Left lung (tissue), 10 donors: Measurements from ENCODE around the gene MAMLD1. TPM values are rescaled to one million over a fixed set of nuclear protein-coding genes. Genes with fewer than 3 reads are reported as not detected.
A peak's percentile ranks its signal among the peaks of the same experiment; 100 is the strongest.

Experiments used
- ATAC-seq: fragments of 200-7000 bp; cut with Tn5 transposase; one replicate; pipeline ENCODE4 v1.9.1; 2020; ENCODE audit warnings: moderate library complexity
- DNase-seq, 4 donors: peaks; one replicate each; pipeline ENCODE4 v3.0.0-alpha.2; 2013 to 2020
- H3K27ac ChIP-seq, 2 donors: fragments of 200-600 bp; sonication (generic) in 1 of 2; one replicate each; pipeline versions ENCODE4 v1.5.0 to v1.8.0; 2020 to 2021
- H3K27me3 ChIP-seq, 2 donors: fragments of 200-600 bp; sonication (generic) in 1 of 2; one replicate each; pipeline versions ENCODE4 v1.5.0 to v1.8.0; 2020 to 2021
- H3K36me3 ChIP-seq, 2 donors: fragments of 200-600 bp; sonication (generic) in 1 of 2; one replicate each; pipeline versions ENCODE4 v1.5.0 to v1.8.0; 2020 to 2021
- H3K4me1 ChIP-seq, 2 donors: fragments of 200-600 bp; one replicate each; pipeline ENCODE4 v1.8.0; 2021
- H3K4me3 ChIP-seq, 2 donors: fragments of 200-600 bp; sonication (generic) in 1 of 2; one replicate each; pipeline versions ENCODE4 v1.5.0 to v1.8.0; 2020 to 2021; ENCODE audit warnings: mild to moderate bottlenecking in 1 of 2
- H3K9me3 ChIP-seq, 2 donors: fragments of 200-600 bp; sonication (generic) in 1 of 2; one replicate each; pipeline versions ENCODE4 v1.5.0 to v1.8.0; 2020 to 2021
- intact Hi-C, 2 donors: fragments of 100-400 bp; cut with DNase I; formaldehyde crosslinking; loops; one replicate each; pipeline versions ENCODE4 v1.11.2 to v1.14.2; 2022
- polyA plus RNA-seq, 6 donors: library from polyadenylated mRNA; unstranded; fragments of 120-200 nt; gene quantifications; one replicate each; pipeline ENCODE4 v1.2.1, GENCODE V29; 2013; ENCODE audit not compliant: insufficient read length in 6 of 6
- total RNA-seq, 2 donors: library from RNA; stranded (reverse); fragmentation: NEBNext Ultra II Directional; extraction: Animal tissue kit (Norgen Biotek cat#: 25700); gene quantifications; one replicate each; pipeline ENCODE4 v1.2.1, GENCODE V29; 2021
- TF ChIP-seq, protein P1 (sequence below), 2 donors: fragments of 200-600 bp; sonication (generic) in 1 of 2; IDR thresholded peaks; one replicate each; pipeline versions ENCODE4 v1.5.0 to v1.8.0; 2021; ENCODE audit warnings: antibody characterized with exemption in 2 of 2
- donor health status: DM: no; HTN: yes; CAD: no.
- donor health status: DM: no; HTN: no; CAD: no.

MAMLD1 gene
- total and polyA plus RNA-seq, 8 donors: 3.6 to 18.4 (median 14.6) TPM

DNA sequence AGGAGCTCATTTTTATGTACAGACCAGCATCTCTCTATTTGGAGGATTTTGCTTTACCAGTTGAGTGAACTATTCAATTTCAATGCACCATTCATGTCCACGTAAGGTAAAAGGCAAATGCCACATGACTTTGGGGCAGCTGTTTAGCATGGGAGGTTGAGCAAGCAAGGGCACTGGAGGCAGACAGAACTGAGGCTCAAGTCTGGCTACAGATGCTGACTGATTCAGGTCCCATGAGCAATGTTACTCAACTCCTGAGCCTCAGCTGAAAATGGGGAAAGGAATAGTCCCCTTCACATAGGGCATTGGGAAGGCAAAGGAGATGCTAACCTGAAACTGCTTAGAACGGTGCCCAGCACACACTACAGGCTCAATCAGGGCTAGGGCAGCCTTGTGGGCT is 112.3 kb downstream of the MAMLD1 start:
- TF ChIP-seq, protein P1, sequence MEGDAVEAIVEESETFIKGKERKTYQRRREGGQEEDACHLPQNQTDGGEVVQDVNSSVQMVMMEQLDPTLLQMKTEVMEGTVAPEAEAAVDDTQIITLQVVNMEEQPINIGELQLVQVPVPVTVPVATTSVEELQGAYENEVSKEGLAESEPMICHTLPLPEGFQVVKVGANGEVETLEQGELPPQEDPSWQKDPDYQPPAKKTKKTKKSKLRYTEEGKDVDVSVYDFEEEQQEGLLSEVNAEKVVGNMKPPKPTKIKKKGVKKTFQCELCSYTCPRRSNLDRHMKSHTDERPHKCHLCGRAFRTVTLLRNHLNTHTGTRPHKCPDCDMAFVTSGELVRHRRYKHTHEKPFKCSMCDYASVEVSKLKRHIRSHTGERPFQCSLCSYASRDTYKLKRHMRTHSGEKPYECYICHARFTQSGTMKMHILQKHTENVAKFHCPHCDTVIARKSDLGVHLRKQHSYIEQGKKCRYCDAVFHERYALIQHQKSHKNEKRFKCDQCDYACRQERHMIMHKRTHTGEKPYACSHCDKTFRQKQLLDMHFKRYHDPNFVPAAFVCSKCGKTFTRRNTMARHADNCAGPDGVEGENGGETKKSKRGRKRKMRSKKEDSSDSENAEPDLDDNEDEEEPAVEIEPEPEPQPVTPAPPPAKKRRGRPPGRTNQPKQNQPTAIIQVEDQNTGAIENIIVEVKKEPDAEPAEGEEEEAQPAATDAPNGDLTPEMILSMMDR (IDR thresholded peaks at IDR 0.05): no peak
- intact Hi-C loops: no loop called here
- no peaks in the 10 kb centered on the region for H3K27me3 ChIP-seq
- no peak overlapping the region for H3K27ac ChIP-seq
- H3K9me3 ChIP-seq: no peaks in the 10 kb centered on the region
- no peaks in the 10 kb centered on the region for H3K4me1 ChIP-seq
- DNase-seq (no peak), ATAC-seq (no peak)
- no peaks in the 10 kb centered on the region for H3K36me3 ChIP-seq
- no peak overlapping the region for H3K4me3 ChIP-seq

DNA sequence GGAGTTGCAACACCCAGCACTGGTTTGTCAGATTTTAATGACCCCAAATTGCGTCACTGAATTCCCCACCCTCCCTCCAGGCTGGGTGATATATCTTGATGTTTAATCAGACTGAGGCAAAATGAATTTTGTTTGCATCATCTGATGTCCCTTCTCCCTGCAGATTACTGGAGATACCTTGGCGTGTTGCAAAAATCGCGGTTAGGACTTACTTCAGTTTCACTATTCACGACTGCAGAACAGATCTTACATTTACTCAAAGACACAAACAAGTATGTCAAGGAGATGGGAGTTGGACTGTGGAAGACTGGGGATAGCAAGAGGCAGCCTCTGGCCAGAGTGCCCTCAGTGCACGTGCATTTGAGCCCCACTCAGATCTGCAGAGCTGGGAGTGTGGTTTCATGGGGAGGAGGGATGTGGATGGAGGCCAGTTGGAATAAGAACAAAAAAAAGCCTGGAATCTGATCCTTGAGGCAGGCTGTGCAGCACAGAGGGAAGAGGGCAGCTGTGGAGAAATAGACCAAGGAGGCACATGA is 113.1 kb downstream of the MAMLD1 start:
- Histone ChIP-seq H3K4me1 (no peaks in the 10 kb centered on the region), H3K9me3 (no peaks in the 10 kb centered on the region), H3K36me3 (no peaks in the 10 kb centered on the region), H3K27me3 (no peaks in the 10 kb centered on the region), H3K27ac (no peak overlapping the region), H3K4me3 (no peak overlapping the region)
- peak in 2 of 4 donors; percentile 11 to 21 for DNase-seq
- intact Hi-C loops: no loop called here
- TF ChIP-seq, protein P1 (IDR thresholded peaks at IDR 0.05): no peak
- no peak for ATAC-seq

DNA sequence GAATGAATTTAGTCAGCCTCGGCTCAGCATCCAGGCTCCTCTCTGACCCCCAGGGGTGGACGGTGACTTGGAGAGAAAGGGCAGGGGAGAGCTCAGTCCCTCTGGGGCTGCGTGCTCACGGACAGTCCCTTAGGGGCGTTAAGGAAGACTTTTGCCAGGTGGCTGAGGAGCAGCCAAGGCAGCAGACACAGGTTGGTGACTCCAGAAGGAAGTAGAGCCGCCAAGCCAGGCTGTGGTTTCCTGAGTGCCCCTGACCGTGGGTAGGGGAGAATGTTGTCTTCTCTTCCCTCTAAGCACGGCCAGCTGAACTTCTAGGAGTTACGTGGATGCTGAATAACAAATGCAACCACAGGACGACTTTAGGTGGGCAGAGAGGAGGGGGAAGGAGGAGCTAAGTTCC is 114.3 kb downstream of the MAMLD1 start:
- DNase-seq (no peak), ATAC-seq (no peak)
- Histone ChIP-seq H3K9me3 (no peaks in the 10 kb centered on the region), H3K4me3 (no peak overlapping the region), H3K4me1 (no peaks in the 10 kb centered on the region), H3K36me3 (no peaks in the 10 kb centered on the region), H3K27me3 (no peaks in the 10 kb centered on the region), H3K27ac (no peak overlapping the region)
- TF ChIP-seq, protein P1 (IDR thresholded peaks at IDR 0.05): no peak
- intact Hi-C loops: no loop called here

DNA sequence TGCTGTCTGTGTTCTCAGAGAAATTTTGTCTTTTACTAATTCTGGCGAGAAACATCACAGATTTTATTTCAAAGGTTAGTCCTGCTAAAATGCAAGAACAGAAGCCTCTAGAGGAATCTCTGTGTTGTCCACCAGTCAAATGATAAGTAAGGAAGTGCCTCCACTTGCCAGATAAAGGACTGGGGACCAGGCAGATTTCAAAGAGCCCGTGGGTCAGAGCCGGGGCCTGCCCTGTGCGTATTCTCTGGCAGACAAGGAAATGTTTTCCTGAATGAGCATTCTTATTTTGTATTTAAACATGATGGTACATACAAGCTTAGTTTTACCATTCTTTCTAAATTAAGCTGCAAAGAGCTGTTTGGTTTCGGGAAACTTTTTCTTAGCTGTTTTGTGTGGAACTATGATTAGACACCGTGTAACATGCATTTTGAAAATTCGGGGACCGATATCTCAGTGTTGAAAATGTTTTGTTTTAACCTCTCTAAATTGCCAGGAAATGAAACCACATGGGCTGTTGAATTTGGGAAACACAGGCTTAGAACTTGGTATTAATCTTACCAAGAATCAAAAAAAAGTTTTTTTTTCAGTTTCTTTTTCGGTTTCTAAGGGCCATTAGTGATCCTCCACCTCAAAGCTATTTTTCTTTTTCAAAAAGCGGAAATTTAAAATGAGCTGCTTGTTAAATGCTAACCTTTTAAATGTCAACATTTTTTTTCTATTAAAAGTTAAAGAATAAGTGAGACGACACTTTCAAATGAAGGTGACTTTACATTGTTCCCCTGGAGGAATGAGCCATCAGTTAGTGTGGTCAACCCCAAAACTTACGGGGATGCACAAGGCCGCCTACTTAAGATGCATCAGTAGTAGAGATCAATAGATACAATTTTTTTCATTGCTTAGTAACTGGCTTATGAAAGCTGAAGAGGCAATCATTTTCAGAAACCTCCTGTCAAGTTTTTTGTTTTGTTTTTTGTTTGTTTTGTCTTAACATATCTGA is 115.7 kb downstream of the MAMLD1 start:
- H3K27me3 ChIP-seq: no peaks in the 10 kb centered on the region
- ATAC-seq (no peak), DNase-seq (no peak)
- intact Hi-C loops: no loop called here
- no peaks in the 10 kb centered on the region for H3K9me3 ChIP-seq
- no peaks in the 10 kb centered on the region for H3K4me1 ChIP-seq
- no peaks in the 10 kb centered on the region for H3K36me3 ChIP-seq
- TF ChIP-seq, protein P1 (IDR thresholded peaks at IDR 0.05): no peak
- H3K4me3 ChIP-seq: no peak overlapping the region
- no peak overlapping the region for H3K27ac ChIP-seq

DNA sequence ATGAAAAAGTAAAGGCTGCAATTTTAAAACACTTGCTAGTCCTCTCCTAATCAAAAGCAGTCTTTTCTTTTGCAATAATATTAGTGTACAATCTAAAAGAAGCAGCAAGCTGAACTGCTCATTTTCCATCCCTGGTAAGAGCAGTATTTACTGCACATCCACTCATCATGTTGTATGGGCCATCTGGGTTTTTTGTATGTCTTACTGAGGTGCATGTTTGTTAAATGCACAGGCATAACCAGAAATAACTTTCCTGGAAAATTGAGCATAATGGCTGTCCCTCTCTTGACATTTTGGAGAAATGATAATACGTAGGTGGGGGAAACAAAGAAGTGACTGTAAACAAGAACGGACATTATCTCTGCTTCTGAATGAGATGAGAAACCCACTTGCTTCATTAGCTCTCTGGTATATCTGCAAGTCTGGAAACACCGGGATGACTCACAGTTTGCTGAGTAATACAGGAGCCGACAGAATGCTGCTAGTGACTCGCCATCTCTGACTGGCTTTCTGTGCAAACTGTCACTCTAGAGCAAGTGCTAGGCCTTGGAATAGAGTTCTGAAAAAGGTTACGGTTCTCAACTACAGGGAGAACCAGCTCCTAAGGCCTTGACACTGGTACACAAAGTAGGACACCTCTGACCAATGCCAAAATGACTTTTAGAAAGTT is 119.6 kb downstream of the MAMLD1 start:
- intact Hi-C loops: loop anchor here in 1 of 2 donors (10.0 kb wide), 1 partner anchor 108 kb away; no protein-coding TSS in a partner anchor
- Histone ChIP-seq H3K4me1 (no peaks in the 10 kb centered on the region), H3K4me3 (no peak overlapping the region), H3K9me3 (no peaks in the 10 kb centered on the region), H3K36me3 (no peaks in the 10 kb centered on the region), H3K27ac (no peak overlapping the region), H3K27me3 (no peaks in the 10 kb centered on the region)
- DNase-seq (no peak), ATAC-seq (peak; percentile 79)
- TF ChIP-seq, protein P1 (IDR thresholded peaks at IDR 0.05): no peak
